GM19463 (cell line): Measurements from ENCODE around the gene OLIG2.

ENCODE experiments used
- ATAC-seq: cut with Tn5 transposase; IDR thresholded peaks from one replicate; pipeline ENCODE4 v1.9.1; 2021; ENCODE audit warnings: mild to moderate bottlenecking, moderate library complexity; ENCODE audit not compliant: unreplicated experiment

The OLIG2 gene

GRCh38 chr21:33025489-33026442 is at the start of gene OLIG2:
Gene OLIG2 (plus strand): TSS chr21:33025935. CDS start chr21:33026863, 928 bp downstream.
- no peak for ATAC-seq

- no peak for ATAC-seq
These were observed 48.9 kb upstream of the OLIG2 start for GRCh38 chr21:32976791-32977190.

DNA sequence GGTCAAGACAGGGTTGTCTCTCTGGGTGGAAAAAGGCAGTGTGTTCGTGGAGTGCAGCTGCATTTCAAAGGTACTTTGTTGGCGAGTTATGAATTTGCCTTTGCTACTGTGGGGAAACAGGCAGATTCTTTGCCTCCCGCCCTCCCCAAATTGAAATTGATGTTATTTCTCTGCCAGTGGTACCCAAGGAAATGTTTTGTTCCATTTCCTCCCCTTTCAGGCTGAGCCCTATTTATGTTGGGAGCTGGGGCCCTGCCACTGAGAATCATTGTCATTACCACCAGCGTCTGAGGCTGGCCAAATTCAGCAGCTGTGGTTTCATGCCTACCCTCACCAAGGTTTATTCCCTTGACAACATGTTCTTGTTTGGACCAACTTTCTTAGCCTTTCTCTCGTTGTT is 48.5 kb upstream of the OLIG2 start:
- ATAC-seq = no peak

GRCh38 chr21:32978331-32979270 is 47.1 kb upstream of the OLIG2 start:
- no peak for ATAC-seq

DNA sequence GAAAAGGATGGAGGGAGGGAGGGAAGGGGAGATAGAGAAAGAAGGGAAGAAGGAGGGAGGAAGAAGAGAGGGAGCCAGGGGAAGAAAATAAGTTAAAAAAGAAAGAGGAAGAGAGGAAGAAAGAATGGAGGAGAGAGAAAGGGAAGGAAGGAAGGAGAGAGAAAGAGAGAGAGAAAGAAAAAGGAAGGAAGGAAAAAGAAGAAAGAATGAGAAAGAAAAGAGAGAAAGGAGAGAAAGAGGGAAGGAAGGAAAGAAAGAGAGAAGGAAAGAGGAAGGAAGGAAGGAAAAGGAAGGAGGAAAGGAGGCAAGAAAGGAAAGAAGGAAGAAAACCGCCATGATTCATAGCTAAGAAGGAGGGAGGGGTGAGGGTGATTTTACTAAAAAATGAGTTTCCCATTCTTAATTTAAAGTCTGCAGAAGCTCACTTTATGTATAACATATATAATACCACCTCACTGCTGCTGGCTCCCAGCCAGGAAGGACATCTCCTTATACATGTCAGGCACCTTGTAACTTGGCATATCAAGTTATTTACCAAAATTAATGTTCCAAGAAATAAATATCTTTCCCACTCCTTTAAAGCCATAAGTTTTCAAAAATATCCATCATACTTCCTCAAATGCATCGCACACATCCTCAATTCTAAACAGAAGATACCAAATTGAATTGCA is 46.0 kb upstream of the OLIG2 start:
- ATAC-seq = no peak

DNA sequence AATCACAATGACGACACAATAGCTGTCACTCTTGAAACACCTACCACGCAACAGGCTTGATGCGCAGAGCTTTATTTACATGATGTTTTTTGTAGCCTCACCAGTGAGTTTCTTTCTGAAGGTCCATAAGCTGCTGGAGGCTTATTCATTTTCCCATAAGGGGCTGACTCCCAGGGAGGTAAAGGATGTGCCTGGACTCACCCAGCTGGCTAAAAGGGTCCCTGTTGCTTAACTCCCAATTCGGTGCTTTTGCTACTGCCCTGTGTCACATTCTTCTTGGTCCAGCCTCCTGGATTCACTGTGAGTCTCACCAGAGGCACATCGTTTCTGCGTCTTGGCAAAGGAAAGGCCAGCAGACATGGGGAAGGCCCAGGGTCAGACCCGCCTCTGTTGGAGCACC is 44.6 kb upstream of the OLIG2 start:
- no peak for ATAC-seq

GRCh38 chr21:32990666-32991065 is 35.1 kb upstream of the OLIG2 start:
- no peak for ATAC-seq

GRCh38 chr21:32991361-32991760 is 34.4 kb upstream of the OLIG2 start:
- no peak for ATAC-seq

DNA sequence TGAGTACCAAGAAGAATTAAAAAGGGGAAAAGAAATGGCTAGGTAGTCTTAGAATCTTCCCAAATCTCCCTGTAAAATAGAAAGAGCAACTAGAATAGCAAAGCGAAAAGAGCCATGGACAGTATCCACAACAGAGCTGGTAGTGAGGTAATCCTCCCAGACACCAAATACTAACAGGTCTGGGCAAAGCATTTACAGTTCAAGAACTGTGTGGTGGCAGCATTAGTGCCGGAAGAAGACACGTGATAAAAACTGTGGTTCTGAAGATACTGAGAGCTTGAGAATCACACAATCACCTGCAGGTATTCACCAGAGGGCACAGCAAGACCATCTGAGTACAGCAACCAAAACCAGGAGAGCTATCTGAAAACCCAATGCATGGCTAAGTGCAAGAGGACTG is 31.8 kb upstream of the OLIG2 start:
- ATAC-seq = no peak

GRCh38 chr21:32994305-32994704 is 31.4 kb upstream of the OLIG2 start:
- no peak for ATAC-seq

DNA sequence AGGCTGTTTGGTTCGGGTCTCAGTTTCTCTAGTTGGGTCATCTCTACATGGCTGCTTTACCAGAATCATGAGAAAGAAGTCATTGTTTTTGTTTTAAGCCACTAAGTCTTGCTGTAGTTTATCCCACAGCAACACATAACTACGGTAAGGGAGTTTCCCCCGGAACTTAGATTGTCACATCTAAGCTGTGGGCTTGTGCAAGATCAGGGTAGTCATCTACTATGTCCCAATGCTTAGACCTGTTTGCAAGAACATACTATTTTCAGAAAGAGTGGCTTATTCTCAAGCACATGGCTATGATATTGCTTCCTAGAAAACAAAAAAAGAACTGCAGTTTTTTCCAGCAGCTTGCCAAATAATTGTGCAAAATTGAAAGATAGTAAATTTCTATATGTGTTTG is 18.0 kb upstream of the OLIG2 start:
- ATAC-seq = no peak

- no peak for ATAC-seq
These were observed 17.2 kb upstream of the OLIG2 start for GRCh38 chr21:33008333-33009051.

DNA sequence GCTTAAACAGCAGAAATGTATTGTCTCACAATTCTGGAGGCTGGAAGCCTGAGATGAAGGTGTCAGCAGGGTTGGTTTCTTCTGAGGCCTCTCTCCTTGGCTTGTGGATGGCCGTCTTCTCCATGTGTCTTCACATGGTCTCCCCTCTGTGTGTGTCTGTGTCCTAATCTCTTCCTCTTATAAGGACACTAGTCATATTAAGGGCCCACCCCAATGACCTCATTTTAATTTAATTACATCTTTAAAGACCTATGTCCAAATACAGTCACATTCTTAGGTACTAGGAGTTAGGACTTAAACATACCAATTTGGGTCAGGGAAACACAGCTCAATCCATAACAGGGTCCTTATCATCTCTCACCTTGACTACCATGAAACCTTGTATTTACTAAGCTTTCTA is 14.8 kb upstream of the OLIG2 start:
- no peak for ATAC-seq

DNA sequence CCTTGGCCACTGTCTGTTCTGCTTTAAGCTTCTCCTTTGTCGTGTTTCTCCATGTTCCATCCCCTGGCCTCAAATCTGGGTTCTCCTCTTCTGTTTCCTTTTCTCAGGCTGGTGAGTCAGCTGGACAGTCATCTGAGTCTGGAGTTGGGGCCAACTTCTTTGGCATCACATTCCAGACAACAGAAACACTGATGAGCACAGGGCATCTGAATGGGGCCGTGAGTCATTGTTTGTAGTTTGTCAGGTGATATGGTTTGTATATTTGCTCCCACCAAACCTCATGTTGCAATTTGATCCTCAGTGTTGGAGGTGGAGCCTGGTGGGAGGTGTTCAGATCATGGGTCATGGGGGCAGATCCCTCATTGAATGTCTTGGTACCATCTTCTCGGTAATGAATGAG is 14.3 kb upstream of the OLIG2 start:
- ATAC-seq = no peak

GRCh38 chr21:33013626-33014025 is 12.1 kb upstream of the OLIG2 start:
- ATAC-seq = no peak

GRCh38 chr21:33014331-33014730 is 11.4 kb upstream of the OLIG2 start:
- ATAC-seq = no peak

DNA sequence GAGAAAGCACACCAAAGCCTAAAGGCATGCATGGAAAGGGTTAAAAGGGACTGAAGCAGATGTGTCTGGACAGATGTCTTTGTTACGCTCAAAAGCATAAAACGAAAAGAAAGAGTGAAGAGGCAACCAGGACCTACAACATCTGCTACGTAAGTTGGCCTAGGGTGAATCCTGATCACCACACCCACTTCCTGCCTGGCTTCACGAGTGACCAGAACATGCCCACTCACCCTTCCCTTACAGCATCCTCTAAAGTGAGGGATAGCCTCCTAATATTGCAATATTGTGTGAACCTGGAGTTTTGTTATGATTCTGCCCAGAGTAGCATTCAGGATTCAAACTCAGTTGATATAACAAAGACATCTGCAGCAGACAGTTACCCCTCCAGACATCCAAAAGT is 10.6 kb upstream of the OLIG2 start:
- no peak for ATAC-seq

DNA sequence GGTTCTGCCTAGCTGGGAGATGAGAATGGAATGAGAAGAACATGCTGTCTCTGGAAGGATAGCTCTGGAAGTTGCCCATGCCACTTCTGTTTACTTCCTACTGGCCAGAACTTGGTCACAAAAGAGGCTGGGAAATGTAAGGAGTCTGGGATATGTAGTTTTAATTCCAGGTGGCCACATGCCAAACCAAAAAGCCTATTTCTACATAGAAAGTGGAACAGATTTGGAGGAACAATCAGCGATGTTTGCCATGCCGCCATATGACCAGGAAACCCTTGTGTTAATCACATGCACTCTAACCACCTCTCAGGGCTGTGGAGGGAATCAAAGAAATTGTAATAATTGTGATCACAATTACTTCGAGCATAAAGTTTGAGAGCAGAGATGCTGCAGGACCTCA is 10.0 kb upstream of the OLIG2 start:
- ATAC-seq = no peak

- ATAC-seq = no peak
These were observed 6.8 kb upstream of the OLIG2 start for GRCh38 chr21:33018707-33019465.

DNA sequence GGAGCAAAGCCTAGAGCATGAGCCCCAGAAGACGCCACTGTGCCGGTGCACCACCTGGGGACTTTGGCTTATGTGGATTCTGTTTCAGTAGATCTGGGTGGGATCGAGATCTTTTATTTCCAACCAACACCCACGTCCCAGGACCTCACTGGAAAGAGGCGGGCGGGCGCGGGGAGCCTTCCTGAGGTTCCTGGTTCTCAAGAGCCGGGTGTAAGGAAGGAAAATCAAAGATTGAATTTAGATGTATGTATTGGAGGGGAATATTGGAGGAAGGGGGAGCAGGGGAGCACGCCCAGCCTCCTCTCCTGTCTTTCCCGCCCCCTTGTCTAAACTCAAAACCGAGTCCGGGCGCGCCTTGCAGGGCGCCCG is 6.2 kb upstream of the OLIG2 start:
- ATAC-seq = no peak
